Measurements from ENCODE around the gene NFAM1.

Gene NFAM1

DNA sequence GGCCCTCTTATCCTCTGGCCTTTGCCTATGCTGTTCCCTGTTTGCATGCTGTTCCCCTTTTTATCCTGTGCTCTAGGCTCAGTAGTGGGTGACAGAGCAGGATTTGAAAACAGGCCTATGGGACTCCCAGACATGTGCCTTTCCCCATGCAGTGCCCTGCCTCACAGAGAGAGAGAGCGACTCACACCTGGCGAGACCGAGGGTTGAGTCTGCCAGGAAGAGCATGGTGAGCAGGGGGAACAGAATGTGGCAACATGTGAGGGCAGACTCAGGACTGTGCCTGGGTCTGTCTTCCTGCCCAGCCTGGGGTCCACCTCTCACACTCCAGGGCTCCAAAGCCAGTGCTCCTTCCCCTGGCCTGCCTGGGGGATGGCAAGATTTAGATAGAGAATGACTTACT, 75.0 kb downstream of the NFAM1 start:
- no peak for DNase-seq

DNA sequence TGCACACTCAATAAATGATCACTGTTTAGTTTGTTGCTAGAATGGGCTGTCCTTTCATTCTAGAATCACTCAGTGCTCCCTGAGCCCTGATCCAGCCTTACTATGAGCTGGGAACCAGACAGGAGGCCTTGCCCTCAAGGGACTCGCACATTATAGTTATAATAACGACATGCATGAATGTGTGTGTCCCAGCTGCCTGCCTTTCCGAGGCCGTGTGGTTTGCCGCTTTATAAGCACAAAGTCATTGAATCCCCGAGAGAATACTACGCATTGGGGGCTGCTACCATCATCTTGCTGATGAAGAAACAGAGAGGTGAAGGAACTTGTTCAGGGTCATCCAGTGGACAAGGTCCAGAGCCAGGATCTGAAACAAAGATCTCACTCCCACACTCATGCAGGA, 75.7 kb downstream of the NFAM1 start:
- no peak for DNase-seq

DNA sequence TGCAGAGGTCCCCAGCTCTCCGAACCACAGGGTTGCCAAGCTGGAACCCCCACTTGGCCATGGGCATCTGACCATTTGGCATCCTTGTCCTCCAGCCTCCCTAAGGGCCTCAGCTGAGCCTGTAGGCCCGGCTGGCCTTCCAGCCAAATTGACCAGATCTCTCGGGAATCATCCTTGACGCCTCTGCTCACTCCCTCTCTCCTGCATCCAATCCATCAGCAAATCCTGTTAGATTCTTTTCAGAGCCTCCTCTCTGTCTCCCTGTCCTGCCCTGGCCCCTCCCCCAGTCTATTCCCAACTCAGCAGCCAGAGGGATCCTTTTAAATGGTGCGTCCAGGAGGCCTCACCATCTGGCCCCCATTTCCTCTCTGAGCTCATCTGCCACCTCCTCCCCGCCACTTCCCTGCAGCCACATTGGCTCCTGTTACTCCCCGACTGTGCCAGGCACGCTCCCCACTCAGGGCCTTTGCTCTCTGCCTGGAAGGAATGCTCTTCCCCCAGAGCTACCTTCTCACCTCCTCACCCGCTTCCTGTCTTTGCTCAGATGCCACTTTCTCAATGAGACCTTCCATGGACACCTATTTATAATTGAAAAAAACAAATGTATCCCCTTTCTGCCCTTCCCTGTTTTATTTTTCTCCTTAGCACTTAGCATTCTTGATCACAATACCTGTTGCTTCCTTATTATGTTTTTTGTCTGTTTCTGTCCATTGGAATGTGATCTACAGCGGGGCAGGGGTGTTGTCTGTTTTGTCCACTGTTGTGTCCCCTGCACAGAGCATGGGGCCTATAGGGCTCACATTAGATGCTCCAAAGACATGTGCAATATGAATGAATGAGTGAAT, 78.1 kb downstream of the NFAM1 start:
- DNase-seq, result peak; percentile 84

DNA sequence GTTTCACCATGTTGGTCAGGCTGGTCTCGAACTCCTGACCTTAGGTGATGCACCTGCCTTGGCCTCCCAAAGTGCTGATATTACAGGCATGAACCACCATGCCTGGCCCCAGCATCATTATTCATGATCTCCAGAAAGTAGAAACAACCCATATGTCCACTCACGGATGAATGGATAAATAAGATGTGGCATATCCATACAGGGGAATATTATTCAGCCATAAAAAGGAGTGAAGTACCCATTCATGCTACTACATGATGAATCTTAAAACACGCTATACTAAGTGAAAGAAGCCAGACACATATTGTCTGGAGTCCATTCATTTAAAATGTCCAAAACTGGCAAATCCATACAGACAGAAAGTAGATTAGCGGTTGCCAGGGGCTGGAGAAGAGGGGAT, 81.8 kb downstream of the NFAM1 start:
- DNase-seq, result no peak

DNA sequence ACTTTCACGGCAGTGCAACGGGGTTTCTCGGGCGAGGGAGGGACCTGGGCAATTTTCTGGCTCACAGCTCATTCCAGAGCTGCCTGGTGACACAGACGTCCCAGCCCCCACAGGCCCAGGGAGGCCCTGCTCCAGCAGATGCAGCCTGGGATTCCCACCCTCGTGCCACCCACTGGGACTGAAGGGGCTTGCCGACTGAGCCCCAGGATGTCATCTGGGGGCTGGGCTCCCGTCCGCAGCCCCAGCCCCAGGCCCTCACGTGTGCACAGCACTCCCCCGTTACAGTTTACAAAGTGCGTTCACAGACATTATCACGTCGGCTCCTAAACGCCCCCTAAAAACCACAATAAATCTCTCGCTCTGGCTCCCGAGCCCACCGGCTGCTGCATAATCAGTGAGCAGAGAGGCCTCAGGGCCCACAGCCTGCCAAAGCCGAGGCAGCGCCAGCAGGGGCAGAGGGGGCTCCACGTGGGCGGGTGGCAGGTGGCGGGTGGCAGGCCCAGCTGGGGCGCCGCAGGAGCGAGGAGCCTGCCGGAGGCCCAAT, 84.8 kb downstream of the NFAM1 start:
- no peak for DNase-seq

DNA sequence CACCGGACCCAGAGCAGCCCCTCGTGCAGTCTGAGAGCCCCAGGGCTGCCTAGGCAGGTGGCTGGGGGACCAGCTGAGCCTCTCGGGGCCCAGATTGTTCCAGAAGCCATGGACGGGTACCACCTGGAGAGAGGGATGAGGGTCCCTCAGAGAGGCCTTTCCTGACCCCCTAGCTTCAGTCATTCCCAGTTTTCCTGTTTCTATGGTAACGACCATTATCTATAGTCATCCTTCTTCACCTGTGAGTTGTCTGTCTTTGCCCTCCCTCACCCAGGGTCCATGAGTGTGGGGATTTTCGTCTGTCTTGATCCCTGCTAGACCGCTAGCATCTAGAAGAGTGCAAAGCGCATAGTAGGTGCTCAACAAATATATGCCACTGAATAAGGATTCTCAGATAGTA, 85.5 kb downstream of the NFAM1 start:
- DNase-seq, result no peak

DNA sequence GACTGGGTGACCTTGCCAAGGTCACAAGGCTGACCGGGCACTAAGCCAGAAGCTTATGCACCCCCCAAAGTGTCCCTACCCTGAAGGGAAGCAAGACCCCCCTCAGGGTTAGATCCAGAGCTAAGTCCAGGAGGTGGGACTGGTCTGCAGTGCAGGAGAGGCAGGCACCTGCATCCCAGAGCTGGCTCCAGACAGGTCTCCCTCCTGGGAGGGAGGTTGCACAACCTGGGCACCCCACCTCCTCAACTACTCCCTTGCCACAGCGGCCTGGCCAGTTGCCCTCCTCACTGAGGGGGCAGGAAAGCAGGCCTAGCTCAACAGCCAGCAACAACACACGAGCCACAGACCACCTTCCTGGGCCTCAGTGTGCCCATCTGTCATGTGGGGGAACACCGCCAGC, 86.7 kb downstream of the NFAM1 start:
- no peak for DNase-seq

DNA sequence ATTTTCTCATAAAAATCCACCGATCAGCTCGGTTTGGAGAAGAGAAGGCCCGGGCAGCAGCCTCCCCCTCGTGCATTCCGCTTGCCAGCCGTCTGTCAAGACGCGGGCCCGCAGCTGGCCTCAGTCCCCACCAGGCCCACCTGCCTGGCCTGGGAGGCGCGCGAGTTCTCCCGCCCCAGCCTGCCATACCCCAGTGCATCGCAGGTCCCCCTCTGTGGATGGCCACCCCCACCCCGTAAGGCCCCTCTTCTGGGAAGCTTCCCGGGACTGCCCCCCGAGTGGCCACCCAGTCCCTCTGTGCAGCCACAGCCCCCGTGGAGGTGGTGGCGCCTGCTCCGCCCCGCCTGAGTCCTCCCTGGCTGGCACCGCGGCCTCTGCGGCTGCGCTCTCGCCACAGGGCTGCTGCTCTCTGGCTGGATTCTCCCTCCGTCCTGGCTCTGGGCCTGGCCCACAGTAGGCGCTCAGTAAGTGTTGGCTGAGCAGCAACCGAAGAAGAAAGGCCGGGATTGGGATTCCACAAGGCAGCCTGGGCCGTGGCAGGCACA, 87.8 kb downstream of the NFAM1 start:
- DNase-seq, result peak; percentile 60

DNA sequence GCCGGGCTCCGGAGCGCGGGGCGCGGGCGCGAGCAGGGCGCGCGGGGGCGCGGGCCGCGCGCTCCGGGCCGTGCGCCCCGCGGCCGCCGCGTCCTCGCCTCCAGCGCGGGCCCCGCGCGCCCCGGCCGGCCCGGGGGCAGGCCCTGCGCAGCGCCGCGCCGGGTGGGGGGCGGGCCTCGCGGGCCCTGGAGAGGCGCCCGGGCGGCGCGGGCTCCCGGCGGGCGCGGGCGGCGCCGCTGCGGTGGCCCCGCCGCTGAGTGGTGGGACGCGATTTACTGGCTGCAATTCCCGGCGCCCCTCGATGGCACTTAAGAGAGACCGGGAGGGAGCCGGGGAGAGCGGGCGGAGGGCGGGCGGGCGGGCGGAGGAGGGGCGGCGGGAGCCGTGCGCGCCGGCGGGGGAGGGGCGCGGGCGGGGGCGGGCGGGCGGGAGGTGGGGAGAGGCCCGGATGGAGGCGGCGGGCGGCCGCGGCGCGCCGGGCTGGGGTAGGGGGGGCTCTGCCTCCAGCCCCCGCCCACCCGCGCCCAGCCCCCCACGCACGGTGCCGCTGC, 88.6 kb downstream of the NFAM1 start:
- no peak for DNase-seq

DNA sequence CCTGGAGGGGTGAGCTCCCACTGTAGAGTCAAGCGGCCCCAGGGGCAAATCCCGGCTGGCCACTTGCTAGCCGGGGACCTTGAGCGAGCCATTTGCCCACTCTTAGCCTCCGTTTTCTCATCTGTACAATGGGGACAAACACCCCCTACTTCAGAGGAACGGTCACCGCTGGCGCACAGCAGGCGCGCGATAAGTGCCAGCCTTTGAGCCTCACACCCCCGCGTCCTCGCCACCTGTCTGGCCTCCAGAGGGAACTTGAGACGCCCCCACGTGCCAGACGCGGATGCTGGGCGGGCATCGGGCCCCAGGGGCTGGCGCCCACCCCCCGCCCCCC, 89.1 kb downstream of the NFAM1 start:
- no peak for DNase-seq

DNA sequence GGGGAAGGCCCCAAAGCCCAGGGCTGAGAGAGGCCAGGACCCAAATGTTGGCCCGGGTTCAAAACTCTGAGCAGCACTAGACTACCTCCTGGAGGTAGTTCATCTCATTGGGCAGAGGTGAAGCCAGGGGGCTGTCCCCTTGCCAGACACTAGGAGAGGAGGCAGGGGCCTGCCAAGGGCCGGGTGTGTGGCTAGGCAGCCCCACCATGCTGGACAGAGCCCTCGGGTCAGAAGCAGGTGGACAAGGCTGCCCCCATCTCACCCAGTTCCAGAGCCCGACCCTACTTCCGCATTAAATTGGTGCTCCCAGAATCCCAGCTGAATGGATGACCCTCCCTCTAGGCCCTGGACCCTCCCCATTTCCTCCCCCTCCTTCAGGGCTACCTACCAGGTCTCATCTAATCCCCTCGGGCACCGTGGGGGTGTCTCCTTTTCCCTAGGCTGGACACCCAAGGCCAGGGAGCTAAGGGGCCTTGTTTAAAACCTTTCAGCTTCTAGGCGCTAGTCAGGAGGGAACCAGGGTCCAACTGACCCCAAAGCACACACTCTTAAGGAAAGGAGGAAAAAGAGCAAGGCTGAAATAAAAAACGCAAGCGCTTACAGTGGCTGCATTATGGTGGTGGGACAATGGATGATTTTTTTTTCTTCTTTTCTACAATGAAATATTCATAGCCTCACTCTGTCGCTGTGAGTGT, 89.6 kb downstream of the NFAM1 start:
- DNase-seq, result no peak

DNA sequence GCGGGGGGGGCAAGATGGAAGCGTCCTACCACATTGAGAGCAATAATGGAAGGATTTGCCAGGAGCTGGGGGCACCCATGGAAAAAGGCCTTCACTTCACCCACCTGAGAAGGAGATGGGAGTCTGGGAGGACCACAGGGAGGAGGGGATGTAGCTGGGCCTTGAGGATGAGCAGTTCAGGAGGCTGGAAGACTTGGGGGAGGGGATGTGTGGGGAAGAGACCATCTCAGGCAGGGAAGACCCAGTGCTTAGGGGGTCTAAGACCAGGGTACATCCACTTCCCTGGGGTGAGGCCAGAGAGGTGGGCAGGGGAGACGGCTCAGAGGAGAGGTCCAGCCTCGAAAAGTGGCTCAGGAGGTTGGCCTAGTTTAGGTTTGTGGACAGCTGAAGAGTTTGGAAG, 90.4 kb downstream of the NFAM1 start:
- no peak for DNase-seq

DNA sequence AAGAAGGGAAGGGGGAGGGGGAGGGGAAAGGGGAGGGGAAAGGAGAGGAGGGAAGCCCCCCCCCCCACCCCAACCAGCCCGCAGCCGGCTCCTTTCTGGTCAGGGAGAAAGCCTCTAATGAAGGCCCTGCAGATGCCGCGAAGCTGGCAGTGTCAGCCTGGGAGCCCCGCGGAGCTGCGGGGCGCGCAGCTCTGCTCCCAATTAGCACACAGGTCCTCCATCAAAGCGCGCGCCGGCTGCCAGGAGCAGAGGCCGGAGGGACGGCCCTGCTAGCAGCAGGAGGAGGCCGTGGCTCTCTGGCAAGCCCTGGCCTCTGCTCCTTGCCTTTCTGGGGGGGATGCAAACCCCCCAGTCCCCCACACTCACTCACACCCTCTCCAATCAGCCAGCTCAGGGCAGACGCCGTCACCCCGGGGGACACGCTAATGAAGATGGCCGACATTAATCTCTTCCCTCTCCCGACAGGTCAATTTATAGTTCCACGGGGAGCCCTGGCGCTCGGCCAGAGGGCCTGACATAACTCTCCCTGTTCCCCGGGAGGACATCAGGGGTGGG, 91.3 kb downstream of the NFAM1 start:
- peak; percentile 23 for DNase-seq

DNA sequence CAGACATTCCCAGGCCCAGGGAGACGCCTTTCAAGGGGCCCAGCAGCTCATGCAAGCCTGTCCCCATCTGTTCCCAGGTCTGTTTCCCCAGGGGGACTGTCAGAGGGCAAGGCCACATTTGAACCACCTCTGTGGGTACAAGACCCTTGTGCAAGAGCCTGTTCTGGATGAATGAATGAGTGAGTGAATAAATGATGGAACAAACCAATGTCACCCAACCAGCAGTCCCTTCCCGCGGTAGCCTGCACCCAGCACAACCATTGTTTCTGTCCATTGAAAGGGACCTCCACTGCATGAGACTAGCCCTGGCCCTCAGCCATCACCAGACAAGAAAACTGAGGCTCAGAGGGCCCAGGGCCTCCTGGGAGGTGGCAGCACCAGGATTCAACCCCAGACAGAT, 92.1 kb downstream of the NFAM1 start:
- no peak for DNase-seq

DNA sequence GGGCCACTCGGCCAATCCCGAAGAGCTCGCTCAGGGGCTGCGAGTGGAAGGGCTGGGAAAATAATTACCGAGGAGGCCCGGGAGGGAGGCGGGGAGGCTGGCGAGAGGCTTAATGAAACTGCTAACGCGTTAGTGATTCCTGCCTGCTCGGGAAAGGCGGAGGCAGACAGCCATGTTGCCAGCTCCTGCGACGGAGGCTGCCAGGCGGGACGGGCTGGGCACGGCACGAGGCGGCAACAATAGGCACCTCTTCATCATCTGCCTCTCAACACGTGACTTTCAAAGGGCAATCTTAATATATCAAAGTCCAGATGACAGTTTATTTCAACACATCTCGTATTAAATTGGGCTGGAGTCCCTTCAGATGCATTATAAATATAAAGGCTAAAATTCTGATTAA, 93.7 kb downstream of the NFAM1 start:
- DNase-seq, result peak; percentile 25

DNA sequence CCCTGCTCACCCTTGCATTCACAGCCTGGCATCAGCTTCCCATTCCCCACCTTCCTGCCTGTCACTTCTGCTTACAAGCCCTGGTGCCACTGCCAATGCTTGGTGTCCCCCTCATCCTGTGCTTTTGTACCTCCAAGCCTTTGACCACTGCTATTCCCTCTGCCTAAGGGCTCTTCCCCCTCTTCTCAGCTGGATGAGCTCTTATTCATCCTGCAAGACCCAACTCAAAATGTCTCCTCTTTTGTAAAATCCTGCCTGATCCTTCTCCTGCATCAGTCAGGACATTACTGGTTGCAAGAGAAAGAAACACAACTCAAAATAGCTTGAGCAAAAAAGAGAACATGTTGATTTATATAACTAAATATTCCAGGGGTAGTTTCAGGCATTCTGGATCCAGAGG, 94.8 kb downstream of the NFAM1 start:
- DNase-seq, result no peak

DNA sequence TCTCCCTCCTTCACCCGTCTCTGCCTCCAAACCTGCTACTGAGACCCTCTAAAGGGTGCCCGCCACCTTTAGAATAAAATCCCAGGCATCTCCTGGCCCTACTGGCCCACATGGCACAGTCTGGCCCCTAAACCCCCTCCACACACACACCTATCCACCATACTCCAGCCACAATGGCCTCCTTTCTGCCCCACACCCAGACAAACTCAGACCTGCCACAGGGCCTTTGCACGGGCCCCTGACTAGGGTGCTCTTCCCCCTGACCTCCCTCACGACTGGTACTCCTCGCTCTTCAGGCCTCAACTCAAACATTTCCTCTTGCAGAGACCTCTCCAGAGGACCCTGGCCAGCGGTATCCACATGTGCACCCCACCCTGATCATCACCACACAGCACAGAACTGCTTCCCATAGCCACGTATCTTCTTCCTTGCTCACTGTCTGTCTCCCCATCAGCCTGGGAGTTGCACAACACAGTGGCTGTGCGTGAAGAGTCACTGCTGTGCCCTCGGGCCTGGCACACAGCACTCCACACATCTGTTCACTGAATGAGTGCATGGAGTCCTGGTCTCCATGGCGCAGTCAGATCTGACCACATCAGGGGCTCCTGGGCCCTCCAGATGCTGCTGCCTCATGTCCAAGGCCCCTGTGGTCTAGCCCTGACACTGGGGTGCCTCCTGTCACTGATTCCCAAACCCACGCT, 95.5 kb downstream of the NFAM1 start:
- DNase-seq, result no peak

DNA sequence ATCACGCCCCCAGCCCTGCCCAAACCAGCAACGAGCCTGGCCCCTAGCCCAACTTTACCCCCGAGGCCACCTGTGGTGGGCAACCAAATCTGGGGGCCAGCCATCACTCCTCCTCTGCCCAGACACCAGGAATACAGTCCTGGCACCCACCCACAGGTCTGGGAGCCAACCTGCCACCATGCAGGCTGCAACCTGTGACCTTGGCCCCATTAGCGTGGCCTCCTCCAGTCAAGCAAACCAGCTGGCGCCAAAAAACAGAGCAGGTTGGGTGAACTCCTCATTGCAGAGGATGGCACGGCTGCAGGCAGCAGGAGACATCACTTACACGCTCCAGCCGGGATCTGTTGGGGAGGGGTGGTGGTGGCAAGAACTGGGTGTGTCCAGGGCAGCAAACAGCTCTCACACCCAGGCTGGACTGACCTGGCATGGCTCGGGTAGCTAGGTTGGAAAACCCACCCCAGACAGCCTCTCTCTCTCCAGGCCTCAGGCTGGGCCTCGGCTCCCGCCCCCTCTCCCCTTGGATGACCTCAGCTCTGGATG, 96.3 kb downstream of the NFAM1 start:
- no peak for DNase-seq

DNA sequence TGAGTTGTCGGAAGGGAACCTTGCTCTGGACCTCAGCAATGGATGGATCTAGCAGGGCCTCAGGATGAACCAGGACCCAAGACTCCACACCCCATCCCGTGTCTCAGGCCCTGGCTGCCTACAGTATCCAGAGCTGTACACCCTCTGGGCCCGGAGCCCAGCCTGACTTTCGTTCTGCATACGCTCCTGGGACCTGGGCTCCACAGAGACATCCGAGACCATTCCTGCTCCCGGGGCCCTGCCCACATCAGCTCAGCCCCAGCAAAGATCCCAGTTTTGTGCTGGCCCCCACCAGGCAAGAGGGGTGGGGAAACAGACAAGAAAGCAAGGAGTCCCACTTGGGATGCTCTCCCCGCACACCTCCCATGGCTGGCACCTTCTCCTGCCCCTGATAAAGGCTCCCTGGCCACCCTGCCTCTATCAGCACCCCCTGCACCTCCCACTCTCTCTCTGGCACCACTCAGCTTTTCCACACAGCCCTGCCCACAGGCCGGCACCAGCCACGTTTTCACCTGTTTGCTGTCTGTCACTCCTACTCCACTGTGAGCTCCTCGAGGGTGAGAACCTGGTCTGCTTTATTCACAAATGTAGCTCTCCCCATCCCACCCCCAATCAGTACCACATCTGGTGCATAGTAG, 97.2 kb downstream of the NFAM1 start:
- DNase-seq, result no peak

DNA sequence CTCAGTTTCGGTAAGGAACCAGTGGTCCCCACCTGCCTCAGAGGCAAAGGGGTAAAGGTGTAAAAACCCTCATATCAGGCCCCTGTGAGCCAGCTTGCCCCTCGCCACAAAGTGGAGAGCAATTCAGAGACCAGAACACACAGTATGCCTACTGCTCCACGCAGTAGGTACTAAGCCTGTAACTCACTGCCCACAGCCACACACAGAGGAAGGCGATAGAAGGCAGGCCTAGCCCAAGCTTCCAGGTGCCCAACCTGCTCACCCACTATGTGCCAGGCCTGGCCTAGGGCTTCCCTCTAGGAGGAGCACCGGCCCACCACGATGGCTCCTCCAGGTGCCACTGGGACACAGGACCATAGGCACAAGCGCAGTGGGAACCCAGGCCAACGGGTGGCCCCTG, 98.7 kb downstream of the NFAM1 start:
- DNase-seq, result no peak

DNA sequence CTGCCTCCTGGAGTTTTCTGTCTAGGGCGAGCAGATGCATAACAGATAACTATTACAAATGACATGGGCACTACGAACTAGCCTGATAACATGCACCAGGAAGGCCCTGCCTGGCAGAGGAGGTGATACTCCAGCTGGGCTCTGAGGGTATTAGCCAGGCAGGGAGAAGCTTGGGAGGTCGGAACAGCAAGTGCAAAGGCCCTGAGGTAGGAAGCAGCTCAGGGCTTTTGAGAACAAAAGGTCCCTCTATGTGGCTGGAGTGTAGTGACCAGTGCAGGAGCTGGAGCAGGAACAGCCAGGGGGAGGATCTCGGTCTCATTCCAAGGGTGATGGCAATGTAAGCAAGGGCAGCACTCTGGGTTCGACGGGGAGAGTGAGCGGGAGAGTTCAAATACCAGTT, 100.1 kb downstream of the NFAM1 start:
- DNase-seq, result no peak

DNA sequence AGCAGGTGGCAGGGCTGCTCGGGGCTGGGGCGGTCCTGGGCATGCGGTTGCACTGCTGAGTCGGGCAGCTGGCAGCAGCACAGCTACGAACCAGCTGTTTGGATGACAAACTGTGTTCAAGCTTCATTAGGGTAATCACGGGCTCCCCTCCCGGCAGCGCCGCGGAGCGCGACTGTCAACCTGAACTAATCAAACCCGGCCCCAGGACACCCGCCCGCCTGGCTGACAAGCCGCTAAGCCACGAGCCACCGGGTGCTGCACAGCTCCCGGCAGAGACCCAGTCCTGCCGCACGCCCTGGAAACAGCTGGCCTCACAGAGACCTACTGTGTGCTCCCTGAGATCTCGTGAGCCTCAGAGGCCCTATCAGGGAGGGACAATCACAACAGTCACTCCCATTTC, 101.2 kb downstream of the NFAM1 start:
- DNase-seq, result peak; percentile 34
